ENCODE data around the gene CYCS. TPM values are rescaled to one million over a fixed set of nuclear protein-coding genes. Genes with fewer than 3 reads are reported as not detected.

The CYCS gene
- total RNA-seq, 1 experiment from 2014 or later: 224 TPM

- no peaks in the 10 kb centered on the region for H3K9me3 ChIP-seq (ENCODE audit: control insufficient read depth in 1 of 2, insufficient read depth in 1 of 2, low read depth in 1 of 2, low read length in 2 of 2)
- no peaks in the 10 kb centered on the region for H3K9me2 ChIP-seq (ENCODE audit: insufficient read depth)
- POLR2A ChIA-PET: interaction anchor here (0.7 kb wide), 1 partner anchor 22 kb away, joined by 3 read pairs; the partner anchor contains the start of gene CYCS
- intact Hi-C loops (cut with micrococcal nuclease): no loop called here
- no peak overlapping the region for H3K4me2 ChIP-seq (ENCODE audit: low read length)
- H3K4me1 ChIP-seq (ENCODE audit: control insufficient read depth in 1 of 2, insufficient read depth in 2 of 2, low read length in 2 of 2): no peaks in the 10 kb centered on the region
- BruUV-seq (replicated peaks): no TSS peak
- CTCF ChIA-PET: no interaction called here
- H3K36me3 ChIP-seq (ENCODE audit: control insufficient read depth in 1 of 2, insufficient read depth in 2 of 2, low read length in 2 of 2): no peaks in the 10 kb centered on the region
- RAD21 ChIA-PET (ENCODE audit: low non-redundant PET in 1 of 2, low total read pairs in 2 of 2, uncharacterized antibody in 2 of 2, unreplicated experiment in 2 of 2): no interaction called here
- no peaks in the 10 kb centered on the region for H3K79me2 ChIP-seq (ENCODE audit: insufficient read depth, low read length)
- DNase-seq (ENCODE audit: low read depth, low spot score): no peak
- no peak for ATAC-seq
- no peaks in the 10 kb centered on the region for H3K27me3 ChIP-seq (ENCODE audit: insufficient read depth, low read length)
- H4K20me1 ChIP-seq (ENCODE audit: insufficient read depth): no peaks in the 10 kb centered on the region
- H3K4me3 ChIP-seq (replicated peaks in 1 of 2; ENCODE audit: low read depth in 1 of 2, low read length in 2 of 2): no peak overlapping the region
- no peak overlapping the region for H3K9ac ChIP-seq (ENCODE audit: low read length)
- TF ChIP-seq CBX3 (IDR thresholded peaks at IDR 0.05; ENCODE audit: low read depth) (no peak), EGR1 (IDR thresholded peaks at IDR 0.05; ENCODE audit: low read depth) (no peak), RAD21 (IDR thresholded peaks at IDR 0.05; ENCODE audit: low read depth) (no peak), ELF1 (IDR thresholded peaks at IDR 0.05; ENCODE audit: borderline replicate concordance, low read depth) (no peak), SRF (IDR thresholded peaks at IDR 0.05; ENCODE audit: low read depth) (no peak), EZH2phosphoT487 (IDR thresholded peaks at IDR 0.05; ENCODE audit: borderline replicate concordance) (no peak), ZFX (IDR thresholded peaks at IDR 0.05) (no peak), FOSL1 (IDR thresholded peaks at IDR 0.05; ENCODE audit: low read depth) (no peak), MAX (IDR thresholded peaks at IDR 0.05) (no peak), ATF3 (IDR thresholded peaks at IDR 0.05) (no peak), ZBTB33 (IDR thresholded peaks at IDR 0.05; ENCODE audit: extremely low read depth, insufficient replicate concordance, low read length) (no peak), YY1 (IDR thresholded peaks at IDR 0.05; ENCODE audit: extremely low read depth, insufficient replicate concordance, low read depth, low read length) (no peak), CEBPB (IDR thresholded peaks at IDR 0.05; ENCODE audit: low read depth) (no peak), JUND (IDR thresholded peaks at IDR 0.05) (no peak), EZH2 (IDR thresholded peaks at IDR 0.05) (no peak), POLR2AphosphoS5 (IDR thresholded peaks at IDR 0.05; ENCODE audit: low read depth, low read length) (no peak), POLR2A (IDR thresholded peaks at IDR 0.05; ENCODE audit: borderline replicate concordance, extremely low read depth, insufficient read depth, insufficient read length) (no peak), REST (IDR thresholded peaks at IDR 0.05; ENCODE audit: low read depth) (no peak)
- H3K27ac ChIP-seq (ENCODE audit: low read depth, low read length): no peak overlapping the region
- H2AFZ ChIP-seq (ENCODE audit: low read depth, low read length, poor library complexity, severe bottlenecking): no peak overlapping the region
Observed at GRCh38 chr7:25103773-25104172, 21.3 kb downstream of the CYCS start.
